Stimulated activated naive CD8-positive, alpha-beta T cell treated with anti-CD3 and anti-CD28 coated beads, Interleukin-15, Interleukin-2, amounts not matched to agents 100 U/mL and 50 U/mL, for 24 hours (primary cell): ENCODE data around the gene GOPC.

Source experiments
- ATAC-seq: fragments of 150-1000 bp; cut with Tn5 transposase; one replicate; pipeline ENCODE4 v1.10.0; 2021
- DNase-seq: peaks from one replicate; pipeline ENCODE4 v3.0.0; 2021

The GOPC gene

DNA sequence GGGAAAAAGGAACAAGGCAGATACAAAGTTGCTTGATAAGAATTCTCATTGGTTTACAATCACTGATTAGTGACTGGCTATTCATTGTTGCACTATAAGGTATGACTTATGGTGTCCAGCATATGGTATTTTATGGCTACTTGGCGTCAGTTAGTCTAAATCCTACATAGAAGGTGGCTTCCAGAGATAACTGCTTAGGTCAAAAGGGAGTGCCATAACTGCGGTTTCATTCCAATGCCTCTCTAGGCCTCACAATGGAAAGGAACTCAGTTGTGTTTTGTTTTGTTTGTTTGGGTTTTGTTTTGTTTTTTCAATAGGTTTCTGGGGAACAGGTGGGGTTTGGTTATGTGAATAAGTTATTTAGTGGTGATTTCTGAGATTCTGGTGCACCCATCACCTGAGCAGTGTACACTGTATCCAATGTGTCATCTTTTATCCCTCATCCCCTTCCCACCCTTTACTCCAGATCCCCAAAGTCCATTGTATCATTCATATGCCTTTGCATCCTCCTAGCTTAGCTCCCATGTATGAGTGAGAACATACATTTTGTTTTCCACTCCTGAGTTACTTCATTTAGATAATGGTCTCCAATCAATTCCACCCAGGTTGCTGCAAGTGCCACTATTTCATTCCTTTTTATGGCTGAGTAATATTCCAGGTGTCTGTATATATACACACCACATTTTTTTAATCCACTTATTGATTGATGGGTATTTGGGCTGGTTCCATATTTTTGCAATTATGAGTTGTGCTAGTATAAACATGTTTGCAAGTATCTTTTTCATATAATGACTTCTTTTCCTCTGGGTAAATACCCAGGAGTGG is 7.0 kb downstream of the GOPC start:
- no peak for ATAC-seq

DNA sequence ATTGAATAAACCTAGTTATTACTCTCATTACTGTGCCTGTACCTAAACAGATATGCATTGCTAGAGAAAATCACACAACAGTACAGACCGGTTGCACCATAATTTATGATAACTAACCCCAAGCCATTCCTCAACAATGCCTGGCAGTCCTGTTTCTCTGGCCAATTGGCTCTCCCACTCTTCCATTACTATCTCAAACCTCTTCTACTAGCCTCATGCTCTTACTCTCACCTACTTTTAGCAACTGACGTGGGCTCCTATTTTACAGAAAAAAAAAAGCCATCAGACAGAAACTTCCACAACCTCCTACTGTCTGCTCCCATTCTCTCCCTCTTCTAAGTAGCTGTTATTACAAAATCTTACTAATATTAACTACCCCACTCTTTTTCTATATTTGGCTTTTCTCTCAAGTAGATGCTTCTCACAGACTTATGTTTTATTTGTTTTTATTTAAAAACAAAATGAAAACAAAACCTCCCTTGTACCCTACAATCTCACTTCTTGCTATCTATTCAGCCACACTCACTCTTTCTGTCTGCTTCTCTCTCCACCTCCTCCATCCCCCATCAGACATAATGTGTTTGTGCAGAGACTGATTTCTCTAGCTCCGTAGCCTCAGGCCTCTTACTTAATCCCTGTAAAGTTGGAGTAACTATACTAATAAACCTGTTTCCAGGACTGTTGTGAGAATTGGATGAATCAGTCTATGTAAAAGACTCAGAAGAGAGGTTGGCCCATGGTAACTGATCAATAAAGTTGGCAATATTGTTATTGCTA is 9.1 kb downstream of the GOPC start:
- ATAC-seq (no peak), DNase-seq (no peak)

More for the DNA sequence above, 7.0 kb downstream of the GOPC start:
- DNase-seq: no peak

DNA sequence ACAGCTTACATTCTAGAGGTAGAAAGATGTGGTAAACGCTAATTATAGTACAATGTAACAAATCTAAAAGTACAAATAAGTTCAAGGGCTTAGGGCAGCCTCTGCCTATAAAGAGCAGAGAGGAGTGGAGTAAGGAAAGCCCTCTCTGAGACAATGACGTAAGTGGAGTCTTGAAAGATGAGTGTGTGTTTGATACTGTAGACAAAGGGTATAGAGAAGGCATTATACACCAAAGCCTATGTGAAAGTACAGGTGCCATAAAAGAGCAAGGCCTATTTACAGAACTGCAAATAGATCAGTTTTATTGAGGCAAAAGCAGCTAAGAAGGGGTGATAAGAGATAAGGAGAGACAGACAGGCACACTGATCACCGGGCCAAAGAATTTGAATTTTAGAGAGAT is 10.9 kb downstream of the GOPC start:
- DNase-seq (no peak), ATAC-seq (no peak)

DNA sequence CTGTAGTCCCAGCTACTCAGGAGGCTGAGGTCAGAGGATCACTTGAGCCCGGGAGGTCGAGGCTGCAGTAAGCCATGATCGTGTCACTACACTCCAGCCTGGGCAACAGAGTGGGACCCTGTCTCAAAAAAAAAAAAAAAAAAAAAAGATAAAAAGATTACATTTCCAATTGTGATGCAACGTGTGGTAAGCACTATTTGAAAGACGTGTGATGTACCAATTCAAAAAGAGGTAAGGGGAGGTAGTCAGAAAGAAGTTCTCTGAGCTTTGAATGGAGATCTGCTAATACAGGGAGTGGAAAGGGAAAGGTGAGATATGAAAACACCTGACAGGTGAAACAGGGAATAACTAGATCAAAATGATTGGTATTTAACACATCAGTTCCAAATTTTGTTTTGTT is 11.9 kb downstream of the GOPC start:
- DNase-seq (no peak), ATAC-seq (no peak)

DNA sequence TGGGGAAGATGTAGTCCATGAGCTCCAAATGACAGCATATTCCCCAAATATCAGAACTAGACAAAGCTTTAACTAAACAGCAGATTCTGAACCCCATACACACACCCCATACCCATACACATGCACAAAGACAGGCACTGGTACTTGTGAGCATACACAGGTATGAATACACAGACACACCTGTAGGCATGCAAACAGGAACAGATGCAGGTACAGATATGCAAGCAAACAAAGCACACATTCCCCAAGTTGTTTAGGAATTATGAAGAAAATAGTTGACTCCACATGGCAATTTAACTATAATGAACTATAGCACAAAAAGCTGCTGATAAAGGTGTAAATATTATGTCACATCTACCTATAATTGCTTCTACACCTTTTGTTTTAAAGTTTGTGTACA is 16.7 kb downstream of the GOPC start:
- ATAC-seq (no peak), DNase-seq (no peak)

DNA sequence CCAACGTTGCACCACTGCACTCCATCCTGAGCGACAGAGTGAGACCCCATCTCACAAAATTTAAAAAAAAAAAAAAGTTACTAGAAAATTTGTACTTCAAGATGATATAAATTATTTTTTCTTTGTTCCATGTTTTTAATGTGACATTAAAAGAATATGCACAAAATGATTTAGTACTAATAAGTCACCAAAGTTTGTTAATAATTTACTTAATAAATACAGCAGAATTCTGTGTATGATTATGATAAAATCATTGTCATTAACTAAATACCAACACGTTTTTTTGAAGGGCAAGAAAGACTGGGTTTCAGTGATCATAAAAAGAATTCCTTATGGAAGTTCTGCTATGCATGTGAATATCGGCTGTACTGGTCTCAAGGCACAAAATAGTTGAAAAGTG is 28.1 kb downstream of the GOPC start:
- DNase-seq (no peak), ATAC-seq (no peak)

DNA sequence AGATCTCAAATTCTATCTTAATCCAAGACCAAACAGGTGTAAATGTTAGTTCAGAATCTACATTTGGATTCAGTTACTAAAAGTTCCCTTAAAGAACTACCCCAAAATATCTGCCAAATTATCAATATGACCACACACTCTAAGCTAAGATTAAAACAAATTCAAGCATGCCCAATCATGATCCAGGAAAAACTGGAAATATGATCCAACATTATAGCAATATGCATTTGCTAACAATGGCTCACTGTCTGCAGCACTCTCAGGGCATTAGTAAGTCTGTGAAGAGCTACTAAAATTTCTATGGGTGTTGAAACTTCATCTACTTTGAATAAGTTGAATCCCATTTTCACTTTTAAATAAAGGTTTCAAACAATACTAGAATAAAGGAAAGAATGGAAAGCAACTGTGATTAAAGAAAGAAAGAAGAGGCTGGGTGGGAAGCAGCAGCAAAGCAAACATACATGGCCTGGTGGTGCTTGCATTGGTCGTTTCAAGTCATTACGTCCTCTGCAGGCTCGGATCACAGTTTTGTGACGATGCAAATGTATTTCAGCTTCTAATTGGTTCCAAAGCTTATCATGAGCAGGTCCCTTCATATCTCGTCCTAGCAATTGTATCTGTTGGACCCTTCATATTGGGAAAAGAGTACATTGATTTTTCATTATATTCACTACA is 29.2 kb downstream of the GOPC start:
- DNase-seq (no peak), ATAC-seq (no peak)

DNA sequence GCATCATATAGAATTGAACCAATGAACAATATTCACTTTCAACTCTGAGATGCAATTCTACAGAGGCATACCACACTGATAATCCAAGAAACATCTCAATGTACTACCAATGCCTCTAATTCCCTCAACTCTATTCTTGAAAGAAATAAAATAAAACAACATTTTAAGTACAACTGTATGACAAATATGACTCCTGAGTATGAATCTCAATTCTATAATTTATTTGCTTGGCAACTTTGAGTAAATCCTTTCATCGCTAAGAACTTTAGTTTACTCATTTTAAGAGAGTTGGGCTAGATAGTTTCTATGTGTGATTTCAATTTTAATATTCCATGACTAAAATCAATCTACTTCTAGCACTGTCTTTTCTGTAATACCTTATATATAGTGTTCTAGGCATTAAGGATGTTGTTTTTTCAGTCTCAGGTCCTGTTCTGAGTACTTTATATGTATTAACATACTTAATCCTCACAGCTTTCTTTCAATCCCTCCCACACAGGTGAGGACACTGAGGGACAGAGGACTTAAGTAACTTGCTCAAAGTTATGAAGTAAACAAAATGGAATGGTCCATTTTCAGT is 33.4 kb downstream of the GOPC start:
- DNase-seq (no peak), ATAC-seq (peak; percentile 61)

DNA sequence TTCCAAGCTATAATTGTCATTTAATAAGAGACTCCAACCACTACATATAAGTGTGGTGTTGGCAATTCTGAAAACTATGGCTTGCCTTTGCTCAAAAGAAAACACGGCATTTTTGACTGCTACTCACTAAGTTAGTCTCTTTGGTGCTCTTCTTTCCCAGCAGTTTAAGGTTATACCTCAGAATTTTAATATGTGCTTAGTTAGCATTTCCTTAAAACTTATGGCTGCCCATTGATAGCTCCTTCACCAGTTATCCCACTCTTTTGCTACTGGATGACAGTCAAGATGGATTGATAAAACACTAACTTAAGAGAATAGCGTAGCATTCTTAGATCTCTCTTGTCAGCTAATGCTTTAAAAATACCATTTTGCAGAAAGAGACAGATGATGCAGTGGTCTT is 34.1 kb downstream of the GOPC start:
- no peak for ATAC-seq
- DNase-seq: no peak

DNA sequence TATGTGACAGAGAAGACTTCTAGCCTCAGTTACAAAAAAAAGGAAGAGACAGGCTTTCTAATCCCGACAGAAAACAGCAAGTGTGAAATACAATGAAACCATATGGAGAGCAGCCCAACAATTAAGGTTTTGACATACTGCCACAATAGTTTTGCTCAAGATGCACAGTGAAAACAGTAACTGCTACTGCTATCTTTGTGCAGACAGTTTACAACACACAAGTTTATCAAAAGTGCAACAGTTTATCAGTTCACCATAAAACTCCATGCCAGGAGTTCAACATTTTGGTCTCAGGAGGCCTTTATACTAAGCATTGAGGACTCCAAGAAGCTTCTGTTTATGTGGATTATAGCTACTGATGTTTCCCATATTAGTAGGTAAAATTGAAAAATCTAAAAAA is 37.6 kb downstream of the GOPC start:
- no peak for ATAC-seq
- DNase-seq: no peak

DNA sequence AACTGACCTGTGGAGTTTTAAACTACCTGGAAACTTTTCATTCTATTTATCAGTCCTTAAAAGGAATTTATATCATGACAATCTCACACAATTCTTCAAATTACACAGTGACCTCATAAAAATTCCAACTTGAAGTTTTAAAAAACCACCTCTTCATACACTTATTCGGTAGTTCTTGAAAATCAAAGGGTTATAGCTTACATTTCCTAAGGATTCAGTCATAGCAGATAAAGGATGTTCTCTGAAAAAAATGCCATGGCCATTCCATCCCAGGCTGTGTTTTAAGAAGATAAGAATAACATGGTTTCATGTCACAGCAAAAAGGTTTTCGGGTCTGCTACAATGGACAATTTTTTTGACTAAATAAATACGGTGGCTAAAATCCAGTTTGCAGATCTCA is 41.2 kb downstream of the GOPC start:
- ATAC-seq: no peak

DNA sequence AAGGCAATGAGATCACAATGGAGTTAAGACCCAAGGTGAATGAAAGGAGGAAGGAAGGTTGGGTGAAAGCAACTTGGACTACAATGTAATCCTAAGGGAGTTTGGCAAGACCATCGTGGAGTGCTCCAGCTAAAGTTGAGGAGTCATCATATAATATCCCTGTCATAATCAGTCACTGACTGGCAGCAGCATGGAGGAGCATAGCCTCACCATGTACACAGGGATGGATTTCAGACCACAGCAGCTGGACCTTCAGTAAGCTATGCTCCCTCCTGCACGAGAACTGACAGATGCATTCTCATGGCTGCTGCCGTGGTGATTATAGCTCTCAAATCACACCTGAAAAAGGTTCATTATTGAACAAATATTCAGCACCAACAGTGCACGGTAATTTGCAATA is 43.0 kb downstream of the GOPC start:
- DNase-seq (no peak), ATAC-seq (no peak)

More for the DNA sequence above, 41.2 kb downstream of the GOPC start:
- DNase-seq: no peak

DNA sequence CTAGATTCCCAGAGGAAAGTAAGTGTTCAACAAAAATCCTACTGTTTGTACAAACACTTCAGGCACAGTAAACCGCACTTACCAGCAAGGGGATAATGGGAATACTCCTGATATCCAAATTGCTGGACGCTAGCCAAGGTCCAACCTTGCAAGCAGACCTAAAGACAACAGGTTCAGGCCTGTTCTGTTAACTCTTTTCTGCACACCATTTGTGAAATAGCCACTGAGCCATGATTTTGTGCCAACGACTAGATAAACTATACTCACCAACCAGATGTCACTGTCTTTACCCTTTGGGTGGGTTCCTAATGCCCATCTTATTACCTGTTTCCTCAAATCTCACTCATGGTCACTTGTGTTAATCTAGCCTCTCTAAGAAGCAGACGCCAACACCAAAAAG is 43.5 kb downstream of the GOPC start:
- ATAC-seq (no peak), DNase-seq (no peak)

DNA sequence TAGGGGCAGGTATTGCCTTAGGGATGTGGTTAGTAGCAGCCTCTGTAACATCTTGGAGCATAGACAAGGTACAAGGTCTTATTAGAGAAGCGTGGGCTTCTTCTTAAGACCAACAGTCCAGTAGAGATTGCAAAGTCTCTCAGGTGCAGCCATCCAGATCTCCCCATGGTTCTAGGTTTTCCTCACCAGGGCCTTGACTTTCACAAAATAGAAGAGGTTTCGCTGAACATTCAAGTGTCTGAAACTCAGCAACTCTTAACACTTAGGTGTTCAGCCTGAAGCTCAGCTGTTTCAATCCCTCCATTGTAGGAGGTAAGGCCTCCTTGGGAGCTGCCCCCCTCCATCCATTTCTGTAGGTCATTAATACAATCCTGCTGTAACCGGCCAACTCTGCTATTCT is 44.4 kb downstream of the GOPC start:
- DNase-seq (no peak), ATAC-seq (no peak)

DNA sequence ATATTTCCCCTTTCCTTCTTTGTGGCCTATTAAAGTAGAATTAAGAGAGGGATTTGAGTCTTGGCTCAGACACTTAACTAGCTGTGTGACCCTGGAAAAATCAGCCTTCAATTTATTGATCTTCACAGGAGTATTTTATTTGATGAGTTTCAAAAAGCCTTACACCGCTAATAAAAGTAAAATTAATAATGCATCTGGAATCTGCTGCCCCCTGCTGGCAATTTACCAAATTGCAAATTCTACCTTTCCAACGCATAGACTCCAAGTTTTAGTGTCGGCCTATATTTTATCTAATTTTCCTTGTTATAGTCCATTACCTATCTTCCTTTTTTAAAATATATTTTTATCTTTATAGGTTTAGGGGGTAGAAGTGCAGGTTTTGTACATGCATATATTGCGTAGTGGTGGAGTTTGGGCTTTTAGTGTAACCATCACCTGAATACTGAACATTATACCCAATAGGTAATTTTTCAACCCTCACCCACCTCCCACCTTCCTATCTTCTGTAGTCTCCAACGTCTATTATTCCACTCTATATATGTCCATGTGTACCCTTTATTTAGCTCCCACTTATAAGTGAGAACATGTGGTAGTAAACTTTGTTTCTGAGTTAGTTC is 46.3 kb downstream of the GOPC start:
- ATAC-seq: no peak

DNA sequence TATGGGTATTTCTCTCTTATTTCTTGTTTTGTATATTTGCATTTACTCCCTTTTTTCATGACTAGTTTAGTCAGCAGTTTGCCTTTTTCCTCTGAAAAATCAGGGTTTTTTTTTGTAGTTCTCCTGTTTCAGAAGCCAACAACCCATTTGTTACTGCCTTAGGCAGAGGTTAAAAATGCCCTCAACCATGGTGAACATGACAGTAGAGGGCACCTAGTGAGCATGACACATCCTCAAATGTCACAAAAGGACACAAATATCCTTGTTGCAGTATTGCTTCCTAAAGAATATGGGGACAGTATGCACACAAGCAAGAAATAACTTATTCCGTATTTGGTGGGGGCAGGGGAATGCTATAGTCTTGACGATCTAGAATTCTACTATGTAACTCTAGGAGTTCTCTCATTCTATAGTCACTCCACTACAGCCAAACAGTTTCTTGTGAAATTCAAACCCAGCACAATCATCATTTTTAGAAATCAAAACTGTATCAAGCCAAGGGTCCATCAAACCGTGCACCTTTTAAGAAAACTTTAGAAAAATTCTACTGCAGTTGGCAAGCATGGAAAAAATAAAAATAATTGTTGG is 47.0 kb downstream of the GOPC start:
- ATAC-seq: peak; percentile 58
- no peak for DNase-seq

More for the DNA sequence above, 46.3 kb downstream of the GOPC start:
- peak; percentile 64 for DNase-seq

DNA sequence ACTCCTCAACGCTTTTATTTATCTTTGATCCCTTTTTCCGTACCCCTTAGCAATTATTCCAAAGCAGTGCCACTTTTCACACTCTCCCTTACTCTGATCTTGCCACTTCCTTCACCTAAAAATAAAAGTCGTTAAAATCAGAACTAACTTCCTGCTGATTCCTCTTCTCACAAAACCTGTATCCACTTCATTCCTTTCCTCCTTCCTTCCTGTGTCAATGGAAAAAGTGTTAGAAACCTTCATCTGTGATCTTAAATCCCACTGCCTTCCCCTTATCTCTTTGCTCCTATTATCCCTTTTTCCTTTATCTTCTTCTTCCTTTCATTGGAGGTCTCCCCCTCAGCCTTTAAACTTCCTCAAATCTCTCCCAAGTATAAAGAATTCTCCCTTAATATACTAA is 49.2 kb downstream of the GOPC start:
- DNase-seq (no peak), ATAC-seq (no peak)

DNA sequence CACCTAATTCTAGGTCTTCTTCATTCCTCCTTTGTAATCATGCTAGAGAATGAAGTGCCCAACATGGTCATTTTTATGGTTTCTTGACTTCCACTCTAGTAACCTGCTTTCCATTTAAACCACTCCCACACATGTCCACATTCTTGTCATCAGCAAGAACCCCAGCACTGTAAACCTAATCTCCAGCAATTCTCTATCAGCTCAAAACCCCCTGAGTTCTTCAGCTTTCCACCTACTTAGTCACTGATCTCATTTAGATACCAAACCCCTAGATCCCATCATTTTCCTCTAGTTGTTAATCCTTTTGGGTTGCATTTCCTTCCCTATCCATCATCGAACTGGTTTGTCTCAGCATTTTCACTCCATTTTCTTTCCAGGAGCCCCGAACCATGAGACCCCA is 49.7 kb downstream of the GOPC start:
- no peak for ATAC-seq
- DNase-seq: no peak

DNA sequence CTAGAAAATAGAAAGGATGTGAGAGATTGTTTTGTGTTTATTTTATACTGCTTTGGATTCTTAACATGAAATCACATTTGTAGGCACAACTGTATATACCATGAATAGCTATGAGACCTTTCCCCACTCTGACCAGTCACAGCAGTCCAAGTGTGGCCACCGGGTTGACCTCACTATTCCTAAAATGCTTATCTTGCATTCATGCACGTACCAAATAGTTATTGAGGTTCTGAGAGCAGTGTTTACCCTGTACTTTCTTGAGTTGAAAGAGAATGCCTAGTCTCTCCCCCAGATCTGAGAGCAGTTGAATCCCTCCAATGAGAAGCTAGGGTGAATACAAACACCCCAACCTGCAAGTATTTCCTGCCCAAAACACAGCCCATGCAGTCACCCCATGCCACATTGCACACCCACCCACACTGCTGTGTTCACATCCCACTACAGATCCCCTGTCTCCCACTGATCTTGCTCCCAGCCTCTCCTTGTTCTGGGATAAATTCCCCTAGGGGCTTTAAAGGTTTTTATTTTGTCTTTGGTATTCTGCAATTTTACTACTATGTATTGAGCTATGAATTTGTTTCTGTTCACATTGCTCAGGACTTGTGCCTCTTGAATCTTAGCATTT is 51.6 kb downstream of the GOPC start:
- ATAC-seq (no peak), DNase-seq (no peak)

DNA sequence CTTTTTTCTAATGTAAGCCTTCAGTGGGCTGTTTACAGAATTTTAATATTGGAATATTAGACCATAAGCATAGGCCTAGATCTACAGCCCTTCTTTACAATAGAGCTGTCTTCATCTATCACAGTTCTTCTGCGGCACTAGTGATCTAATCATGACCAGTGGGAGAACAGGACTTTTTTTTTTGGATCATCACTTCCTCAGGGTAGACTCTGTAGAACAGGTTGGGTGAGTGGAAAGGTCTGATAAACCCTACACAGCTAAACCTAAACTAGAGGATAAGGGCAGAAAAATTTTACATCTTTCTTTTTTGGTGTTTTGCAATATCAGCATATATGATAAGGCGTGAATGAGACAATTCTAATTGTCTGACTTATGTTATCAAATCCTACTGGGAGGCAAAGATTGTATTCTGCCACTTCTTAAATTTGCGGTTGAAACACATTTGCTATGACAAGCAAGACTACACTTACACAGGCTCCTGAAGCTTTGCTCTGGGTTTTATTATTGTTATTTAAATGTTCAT is 52.2 kb downstream of the GOPC start:
- DNase-seq: no peak

DNA sequence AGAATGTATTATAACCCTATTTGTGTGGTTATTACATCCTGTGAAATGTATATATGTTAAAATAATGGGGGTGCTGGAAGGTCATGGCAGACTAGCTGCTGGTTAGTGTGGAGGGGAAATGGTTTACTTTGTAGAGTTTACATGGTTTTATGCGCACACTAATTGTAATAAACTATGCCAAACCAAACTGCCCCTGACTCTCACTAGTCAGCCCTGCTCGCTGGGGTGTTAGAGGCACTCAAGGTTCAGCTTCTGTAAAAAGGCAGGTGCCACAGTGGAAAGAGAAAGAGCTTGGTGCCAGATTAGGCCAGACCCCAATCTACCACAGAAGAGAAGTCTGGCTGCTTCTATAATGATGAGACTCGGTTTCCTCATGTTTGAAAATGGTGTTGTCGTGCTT is 52.7 kb downstream of the GOPC start:
- no peak for ATAC-seq

More for the DNA sequence above, 52.2 kb downstream of the GOPC start:
- no peak for ATAC-seq

More for the DNA sequence above, 52.7 kb downstream of the GOPC start:
- DNase-seq: no peak
